Hepatocyte (in vitro differentiated cells): ENCODE results near the gene PLS1. TPM values are rescaled to one million over a fixed set of nuclear protein-coding genes. Genes with fewer than 3 reads are reported as not detected.
"Not testable (repeated sequence)": the region's sequence is repeated elsewhere in the genome, so short reads cannot be mapped to it uniquely, and the experiment has no call there.

ENCODE experiments used
- DNase-seq: peaks from one replicate; pipeline ENCODE4 v3.0.0-alpha.2; 2016; ENCODE audit warnings: low spot score
- H2AFZ ChIP-seq: fragments of 200-600 bp; sonication (generic); 2 replicates; pipeline ENCODE4 v1.6.0; 2016; ENCODE audit warnings: antibody characterized with exemption, mild to moderate bottlenecking
- H3K27ac ChIP-seq: fragments of 200-600 bp; sonication (generic); 2 replicates; pipeline ENCODE4 v1.5.1; 2016; ENCODE audit warnings: mild to moderate bottlenecking
- H3K27me3 ChIP-seq: fragments of 200-600 bp; sonication (generic); 2 replicates; pipeline ENCODE4 v1.6.1; 2016
- H3K36me3 ChIP-seq: fragments of 200-600 bp; sonication (generic); replicated peaks from 2 replicates; pipeline ENCODE4 v1.5.1; 2016; ENCODE audit warnings: low read depth; ENCODE audit not compliant: insufficient read depth
- H3K4me1 ChIP-seq: fragments of 200-600 bp; sonication (generic); 2 replicates; pipeline ENCODE4 v1.5.1; 2016; ENCODE audit warnings: mild to moderate bottlenecking, moderate library complexity; ENCODE audit not compliant: insufficient read depth
- H3K4me2 ChIP-seq: fragments of 200-600 bp; sonication (generic); 2 replicates; pipeline ENCODE4 v1.6.0; 2016
- H3K4me3 ChIP-seq: fragments of 200-600 bp; sonication (generic); 2 replicates; pipeline ENCODE4 v1.5.1; 2016; ENCODE audit warnings: mild to moderate bottlenecking
- H3K79me2 ChIP-seq: fragments of 200-600 bp; sonication (generic); 2 replicates; pipeline ENCODE4 v1.6.0; 2017; ENCODE audit warnings: mild to moderate bottlenecking
- H3K9me2 ChIP-seq: fragments of 200-600 bp; sonication (generic); replicated peaks from 2 replicates; pipeline ENCODE4 v1.6.0; 2017; ENCODE audit warnings: mild to moderate bottlenecking; ENCODE audit not compliant: insufficient read depth
- H3K9me3 ChIP-seq: fragments of 200-600 bp; sonication (generic); 2 replicates; pipeline ENCODE4 v1.5.1; 2016; ENCODE audit warnings: low read depth, mild to moderate bottlenecking
- H4K20me1 ChIP-seq: fragments of 200-600 bp; sonication (generic); 2 replicates; pipeline ENCODE4 v1.6.0; 2016; ENCODE audit warnings: mild to moderate bottlenecking; ENCODE audit not compliant: insufficient read depth, poor library complexity, severe bottlenecking
- EZH2 ChIP-seq: fragments of 200-600 bp; sonication (generic); IDR thresholded peaks from 2 replicates; pipeline ENCODE4 v1.6.1; 2016; ENCODE audit warnings: antibody characterized with exemption, mild to moderate bottlenecking, borderline replicate concordance
- EZH2phosphoT487 ChIP-seq: fragments of 200-600 bp; sonication (generic); IDR thresholded peaks from one replicate; pipeline ENCODE4 v1.6.1; 2018; ENCODE audit warnings: antibody characterized with exemption, mild to moderate bottlenecking, low read depth, moderate library complexity; ENCODE audit not compliant: unreplicated experiment, severe bottlenecking
- WGBS: methylation state at CpG from one replicate; pipeline ENCODE4 v1.1.6; 2016; ENCODE audit warnings: low lambda C conversion rate; ENCODE audit errors: missing lambda C conversion rate; 5-methylcytosine and 5-hydroxymethylcytosine counted together
- polyA plus RNA-seq: library from polyadenylated mRNA; unstranded; fragments of >200 nt; fragmentation: Nextera tagmentation; extraction: Ambion mirVana; gene quantifications from 2 replicates; pipeline ENCODE4 v1.2.1, GENCODE V29; 2016
- total RNA-seq: library from RNA; depleted of rRNA; stranded (reverse); fragments of >200 nt; gene quantifications from 2 replicates; pipeline ENCODE4 v1.2.3, GENCODE V29; 2014
- TF ChIP-seq, protein P1 (sequence below): fragments of 200-600 bp; sonication (generic); IDR thresholded peaks from 2 replicates; pipeline ENCODE4 v1.5.1; 2016; ENCODE audit warnings: antibody characterized with exemption, mild to moderate bottlenecking; ENCODE audit not compliant: poor library complexity

Gene PLS1
- total and polyA plus RNA-seq, 2 experiments from 2014 or later, result 9.7 to 22.8 TPM

DNA sequence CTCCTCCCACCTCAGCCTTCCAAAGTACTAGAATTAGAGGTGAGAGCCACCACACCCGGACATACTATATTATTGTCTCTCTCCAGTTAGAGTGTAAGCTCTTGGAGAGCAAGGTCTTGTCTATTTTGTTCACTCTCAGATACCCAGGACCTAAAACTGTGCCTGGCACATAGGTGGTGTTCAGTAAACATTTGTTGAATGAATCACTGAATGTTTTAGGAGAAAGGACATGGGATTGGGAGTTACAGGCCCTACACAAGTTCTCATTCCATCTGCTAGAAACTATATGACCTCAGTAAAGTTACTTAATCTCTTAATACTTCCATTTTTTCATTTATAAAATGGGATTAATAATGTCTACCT is 16.2 kb upstream of the PLS1 start:
- no peak for DNase-seq
- peaks cover 14% of the 10 kb centered on the region for H3K4me1 ChIP-seq
- H4K20me1 ChIP-seq, result no peaks in the 10 kb centered on the region
- no peaks in the 10 kb centered on the region for H3K9me3 ChIP-seq
- H3K27ac ChIP-seq, result peak overlapping the region; percentile 90
- no peak overlapping the region for H3K4me3 ChIP-seq
- no peak for TF ChIP-seq EZH2
- TF ChIP-seq, protein P1, sequence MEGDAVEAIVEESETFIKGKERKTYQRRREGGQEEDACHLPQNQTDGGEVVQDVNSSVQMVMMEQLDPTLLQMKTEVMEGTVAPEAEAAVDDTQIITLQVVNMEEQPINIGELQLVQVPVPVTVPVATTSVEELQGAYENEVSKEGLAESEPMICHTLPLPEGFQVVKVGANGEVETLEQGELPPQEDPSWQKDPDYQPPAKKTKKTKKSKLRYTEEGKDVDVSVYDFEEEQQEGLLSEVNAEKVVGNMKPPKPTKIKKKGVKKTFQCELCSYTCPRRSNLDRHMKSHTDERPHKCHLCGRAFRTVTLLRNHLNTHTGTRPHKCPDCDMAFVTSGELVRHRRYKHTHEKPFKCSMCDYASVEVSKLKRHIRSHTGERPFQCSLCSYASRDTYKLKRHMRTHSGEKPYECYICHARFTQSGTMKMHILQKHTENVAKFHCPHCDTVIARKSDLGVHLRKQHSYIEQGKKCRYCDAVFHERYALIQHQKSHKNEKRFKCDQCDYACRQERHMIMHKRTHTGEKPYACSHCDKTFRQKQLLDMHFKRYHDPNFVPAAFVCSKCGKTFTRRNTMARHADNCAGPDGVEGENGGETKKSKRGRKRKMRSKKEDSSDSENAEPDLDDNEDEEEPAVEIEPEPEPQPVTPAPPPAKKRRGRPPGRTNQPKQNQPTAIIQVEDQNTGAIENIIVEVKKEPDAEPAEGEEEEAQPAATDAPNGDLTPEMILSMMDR, result no peak
- TF ChIP-seq EZH2phosphoT487, result no peak
- H3K79me2 ChIP-seq, result peaks cover 29% of the 10 kb centered on the region
- H2AFZ ChIP-seq, result no peak overlapping the region
- H3K9me2 ChIP-seq, result no peaks in the 10 kb centered on the region
- WGBS, result 95% methylated on average over 1 of the region's 1 CpG
- no peaks in the 10 kb centered on the region for H3K36me3 ChIP-seq
- H3K27me3 ChIP-seq, result no peaks in the 10 kb centered on the region
- H3K4me2 ChIP-seq, result peak overlapping the region; percentile 78

DNA sequence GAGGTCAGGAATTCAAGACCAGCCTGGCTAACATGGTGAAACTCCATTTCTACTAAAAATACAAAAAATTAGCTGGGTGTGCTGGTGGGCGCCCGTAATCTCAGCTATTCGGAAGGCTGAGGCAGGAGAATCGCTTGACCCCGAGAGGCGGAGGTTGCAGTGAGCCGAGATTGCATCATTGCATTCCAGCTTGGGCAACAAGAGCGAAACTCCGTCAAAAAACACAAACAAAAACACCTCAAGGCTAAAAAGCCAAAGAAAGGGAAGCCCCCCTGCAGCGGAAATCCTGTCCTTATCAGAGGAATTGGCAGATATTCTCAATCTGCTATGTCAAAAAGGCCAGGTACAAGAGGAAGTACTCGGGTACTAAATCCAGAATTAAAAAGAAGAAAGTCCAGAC is 15.1 kb upstream of the PLS1 start:
- 73% methylated on average over 11 of the region's 11 CpGs for WGBS
- Histone ChIP-seq H3K79me2 (peaks cover 20% of the 10 kb centered on the region), H3K4me1 (peaks cover 14% of the 10 kb centered on the region)
- H3K4me2 ChIP-seq, DNase-seq, H3K27ac ChIP-seq, H2AFZ ChIP-seq, H4K20me1 ChIP-seq, H3K27me3 ChIP-seq, H3K4me3 ChIP-seq, H3K36me3 ChIP-seq, H3K9me3 ChIP-seq, H3K9me2 ChIP-seq: not testable (repeated sequence)

DNA sequence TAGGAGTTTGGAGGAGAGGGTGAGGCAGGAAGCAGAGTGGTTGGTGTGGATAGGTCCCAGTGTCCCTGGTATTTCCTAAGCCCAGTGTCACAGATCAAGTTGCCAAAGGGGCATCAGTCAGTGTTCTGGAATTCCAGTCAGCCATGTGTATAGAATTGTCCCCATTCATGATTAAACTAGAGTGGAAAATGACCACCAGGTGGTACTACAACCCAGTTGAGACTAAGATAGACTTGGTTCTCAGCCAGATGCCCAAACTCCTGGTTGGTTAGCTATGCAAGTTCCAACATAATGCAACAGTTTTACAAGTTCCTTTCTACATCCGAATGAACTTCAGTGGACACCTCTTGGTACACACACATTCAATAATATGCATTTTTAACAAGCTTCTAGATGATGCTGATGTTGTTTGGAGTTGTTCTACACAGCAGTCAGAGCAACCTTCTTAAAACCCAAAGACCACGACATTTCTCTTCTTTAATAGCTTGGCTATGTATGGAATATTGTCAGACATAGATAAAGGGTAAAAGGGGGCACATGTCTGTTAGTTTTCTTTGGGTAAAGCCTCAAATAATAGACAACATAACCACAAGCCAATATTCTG is 9.3 kb upstream of the PLS1 start:
- Histone ChIP-seq H2AFZ (no peak overlapping the region), H3K4me2 (no peak overlapping the region), H3K27me3 (no peaks in the 10 kb centered on the region), H3K9me2 (no peaks in the 10 kb centered on the region), H3K4me3 (no peak overlapping the region), H3K36me3 (no peaks in the 10 kb centered on the region), H3K9me3 (no peaks in the 10 kb centered on the region), H3K79me2 (no peaks in the 10 kb centered on the region), H4K20me1 (no peaks in the 10 kb centered on the region), H3K4me1 (no peaks in the 10 kb centered on the region), H3K27ac (no peak overlapping the region)
- TF ChIP-seq, protein P1, result peak; percentile 65
- no peak for TF ChIP-seq EZH2phosphoT487
- 52% methylated on average over 2 of the region's 2 CpGs for WGBS
- DNase-seq, result peak; percentile 88

DNA sequence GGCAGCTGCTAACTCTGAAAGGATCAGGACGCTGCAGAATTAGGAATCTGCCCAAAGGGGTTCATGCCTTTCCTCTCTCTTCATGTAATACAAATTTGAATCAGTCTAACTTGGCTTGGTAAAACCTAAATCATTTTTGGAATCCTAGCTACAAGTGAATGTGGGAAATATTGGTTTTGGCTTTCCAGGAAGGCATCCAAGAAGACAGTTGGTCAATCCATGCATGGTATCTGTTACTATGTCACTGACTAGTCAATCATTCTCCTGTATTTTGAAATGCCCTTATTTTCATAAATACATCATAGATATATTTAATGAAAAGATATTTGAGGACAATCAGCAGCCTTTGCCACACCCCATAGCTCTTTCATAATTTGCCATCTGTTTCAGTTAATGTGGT is 7.5 kb upstream of the PLS1 start:
- no peaks in the 10 kb centered on the region for H4K20me1 ChIP-seq
- H3K79me2 ChIP-seq, result no peaks in the 10 kb centered on the region
- WGBS, result 70% methylated on average over 1 of the region's 1 CpG
- H3K4me1 ChIP-seq, result no peaks in the 10 kb centered on the region
- no peak overlapping the region for H3K4me3 ChIP-seq
- no peak for TF ChIP-seq EZH2
- no peak for TF ChIP-seq EZH2phosphoT487
- TF ChIP-seq, protein P1, result no peak
- H3K9me3 ChIP-seq, result no peaks in the 10 kb centered on the region
- no peaks in the 10 kb centered on the region for H3K27me3 ChIP-seq
- no peak overlapping the region for H3K4me2 ChIP-seq
- no peak for DNase-seq
- H3K36me3 ChIP-seq, result no peaks in the 10 kb centered on the region
- no peak overlapping the region for H2AFZ ChIP-seq
- no peak overlapping the region for H3K27ac ChIP-seq
- no peaks in the 10 kb centered on the region for H3K9me2 ChIP-seq

DNA sequence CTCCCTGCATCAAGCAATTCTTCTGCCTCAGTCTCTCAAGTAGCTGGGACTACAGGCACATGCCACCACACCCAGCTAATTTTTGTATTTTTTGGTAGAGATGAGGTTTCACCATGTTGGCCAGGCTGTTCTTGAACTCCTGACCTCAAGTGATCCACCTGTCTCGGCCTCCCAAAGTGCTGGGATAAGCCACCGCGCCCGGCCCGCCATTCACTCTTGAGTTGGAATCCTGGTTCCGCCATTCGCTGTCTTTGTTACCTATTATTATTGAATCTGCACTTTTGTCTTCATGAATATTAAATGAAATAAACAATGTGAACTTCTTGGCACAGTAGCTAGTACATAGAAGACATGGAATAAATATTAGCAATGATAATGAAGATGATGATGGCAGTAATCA is 3.9 kb upstream of the PLS1 start:
- H2AFZ ChIP-seq, H3K4me1 ChIP-seq, H3K9me3 ChIP-seq, H3K36me3 ChIP-seq, H3K27me3 ChIP-seq, H4K20me1 ChIP-seq, H3K27ac ChIP-seq, H3K79me2 ChIP-seq, DNase-seq, H3K4me2 ChIP-seq, H3K9me2 ChIP-seq, H3K4me3 ChIP-seq: not testable (repeated sequence)
- WGBS, result 93% methylated on average over 7 of the region's 7 CpGs
